C4-2B (cell line): ENCODE measurements around the gene SYCP1.
"Not testable (repeated sequence)": the region's sequence is repeated elsewhere in the genome, so short reads cannot be mapped to it uniquely, and the experiment has no call there.

ENCODE experiments used
- H3K27ac ChIP-seq: fragments of 450-650 bp; 2 replicates; pipeline ENCODE4 v1.5.1; 2017
- CTCF ChIP-seq: fragments of 450-650 bp; conservative IDR thresholded peaks from 2 replicates; pipeline ENCODE4 v1.5.1; 2017; ENCODE audit warnings: mild to moderate bottlenecking
- ZFX ChIP-seq: fragments of 450-650 bp; IDR thresholded peaks from 2 replicates; pipeline ENCODE4 v1.6.1; 2017

Gene SYCP1

GRCh38 chr1:114854693-114855320 is at the start of gene SYCP1:
Gene SYCP1, plus strand, starts transcription at chr1:114854863. Its CDS starts 602 bp downstream, at chr1:114855465.
- TF ChIP-seq ZFX = no peak
- no peak for TF ChIP-seq CTCF

GRCh38 chr1:114819869-114820268 is 34.8 kb upstream of the SYCP1 start:
- TF ChIP-seq ZFX = no peak
- no peak for TF ChIP-seq CTCF
- no peak overlapping the region for H3K27ac ChIP-seq

More at GRCh38 chr1:114854693-114855320, at the start of gene SYCP1:
- H3K27ac ChIP-seq = no peak within 1 kb of the TSS

GRCh38 chr1:114820392-114820791 is 34.3 kb upstream of the SYCP1 start:
- TF ChIP-seq CTCF = no peak
- TF ChIP-seq ZFX = no peak
- no peak overlapping the region for H3K27ac ChIP-seq

GRCh38 chr1:114821978-114822377 is 32.7 kb upstream of the SYCP1 start:
- TF ChIP-seq ZFX (no peak), CTCF (no peak)
- no peak overlapping the region for H3K27ac ChIP-seq

GRCh38 chr1:114828251-114828650 is 26.4 kb upstream of the SYCP1 start:
- H3K27ac ChIP-seq = no peak overlapping the region; the same call in 1 of the 2 replicates
- TF ChIP-seq ZFX (no peak), CTCF (no peak)

GRCh38 chr1:114830075-114830474 is 24.6 kb upstream of the SYCP1 start:
- H3K27ac ChIP-seq = not testable (repeated sequence)

- TF ChIP-seq ZFX (no peak), CTCF (no peak)
- H3K27ac ChIP-seq = no peak overlapping the region
Observed at GRCh38 chr1:114831276-114831994, 23.2 kb upstream of the SYCP1 start.
